SU-DHL-6 (cell line): Measurements from ENCODE around the gene HFM1.

Experiments used
- H2AFZ ChIP-seq: fragments of 200-600 bp; sonication (generic); 2 replicates; pipeline ENCODE4 v1.6.1; 2014; ENCODE audit warnings: low read depth, mild to moderate bottlenecking, moderate library complexity, mixed read lengths, antibody characterized with exemption, low read length; ENCODE audit not compliant: severe bottlenecking
- H3F3A ChIP-seq: fragments of 200-600 bp; shearing (Covaris generic); 2 replicates; pipeline ENCODE4 v1.6.0; 2016; ENCODE audit warnings: antibody characterized with exemption, mild to moderate bottlenecking; ENCODE audit not compliant: insufficient read depth
- H3K27ac ChIP-seq: fragments of 200-600 bp; sonication (generic); 2 replicates; pipeline ENCODE4 v1.5.1; 2016; ENCODE audit warnings: low read depth, mild to moderate bottlenecking, low read length, moderate library complexity, mixed read lengths
- H3K27me3 ChIP-seq: fragments of 200-600 bp; sonication (generic), shearing (Covaris generic); 2 replicates; pipeline ENCODE4 v1.6.0; 2014; ENCODE audit warnings: mild to moderate bottlenecking, low read length
- H3K36me3 ChIP-seq: fragments of 200-600 bp; sonication (generic); 2 replicates; pipeline ENCODE4 v1.6.1; 2014; ENCODE audit warnings: mild to moderate bottlenecking, low read length, mixed read lengths
- H3K4me2 ChIP-seq: fragments of 300-600, 200-600 bp; shearing (Covaris generic), sonication (generic); 2 replicates; pipeline ENCODE4 v1.6.0; 2014; ENCODE audit warnings: low read length, low read depth, mild to moderate bottlenecking; ENCODE audit not compliant: poor library complexity, severe bottlenecking
- H3K4me3 ChIP-seq: fragments of 200-600 bp; sonication (generic); 2 replicates; pipeline ENCODE4 v1.5.1; 2014; ENCODE audit warnings: antibody characterized with exemption, low read length, mild to moderate bottlenecking, mixed read lengths; ENCODE audit not compliant: insufficient read depth, poor library complexity, severe bottlenecking
- H3K79me2 ChIP-seq: fragments of 200-600 bp; sonication (generic); 2 replicates; pipeline ENCODE4 v1.6.1; 2014; ENCODE audit warnings: mild to moderate bottlenecking, low read length, moderate library complexity; ENCODE audit not compliant: insufficient read depth
- H3K9ac ChIP-seq: fragments of 200-600 bp; sonication (generic); 2 replicates; pipeline ENCODE4 v1.7.0; 2014; ENCODE audit warnings: mild to moderate bottlenecking, low read length
- H3K9me2 ChIP-seq: fragments of 200-600 bp; sonication (generic); replicated peaks from 2 replicates; pipeline ENCODE4 v1.6.1; 2014; ENCODE audit warnings: low read length; ENCODE audit not compliant: insufficient read depth
- H3K9me3 ChIP-seq: fragments of 200-600 bp; sonication (generic); 2 replicates; pipeline ENCODE4 v1.6.1; 2014; ENCODE audit warnings: low read length, mixed read lengths; ENCODE audit not compliant: insufficient read depth
- H4K20me1 ChIP-seq: fragments of 200-600 bp; sonication (generic); 2 replicates; pipeline ENCODE4 v1.6.1; 2014; ENCODE audit warnings: low read depth, mild to moderate bottlenecking, antibody characterized with exemption, low read length, moderate library complexity, mixed read lengths
- CTCF ChIP-seq: fragments of 200-600 bp; sonication (generic); IDR thresholded peaks from one replicate; pipeline ENCODE4 v1.5.1; 2017; ENCODE audit warnings: antibody characterized with exemption, mild to moderate bottlenecking, low read length, moderate library complexity; ENCODE audit not compliant: insufficient read depth, poor library complexity, severe bottlenecking
- EZH2phosphoT487 ChIP-seq: fragments of 200-600 bp; sonication (generic), shearing (Covaris generic); conservative IDR thresholded peaks from 2 replicates; pipeline ENCODE4 v1.6.1; 2018; ENCODE audit warnings: mild to moderate bottlenecking, antibody characterized with exemption, low read length, moderate library complexity, mixed read lengths

HFM1 gene

GRCh38 chr1:91335603-91336002, 69.0 kb downstream of the HFM1 start:
- no peaks in the 10 kb centered on the region for H3K9me3 ChIP-seq
- no peaks in the 10 kb centered on the region for H3K9me2 ChIP-seq
- H3K27me3 ChIP-seq = no peaks in the 10 kb centered on the region
- H3K4me2 ChIP-seq = no peak overlapping the region
- TF ChIP-seq CTCF (no peak), EZH2phosphoT487 (no peak)
- no peaks in the 10 kb centered on the region for H3K79me2 ChIP-seq
- no peaks in the 10 kb centered on the region for H4K20me1 ChIP-seq
- H3K27ac ChIP-seq = no peak overlapping the region
- no peaks in the 10 kb centered on the region for H3K36me3 ChIP-seq
- no peak overlapping the region for H2AFZ ChIP-seq
- H3F3A ChIP-seq = no peaks in the 10 kb centered on the region
- H3K9ac ChIP-seq = no peak overlapping the region
- H3K4me3 ChIP-seq = no peak overlapping the region

- TF ChIP-seq EZH2phosphoT487 = no peak
- no peak for TF ChIP-seq CTCF
- no peak overlapping the region for H3K9ac ChIP-seq
- H3K4me3 ChIP-seq = no peak overlapping the region
- H3K79me2 ChIP-seq = no peaks in the 10 kb centered on the region
- H3K9me2 ChIP-seq = no peaks in the 10 kb centered on the region
- no peak overlapping the region for H3K27ac ChIP-seq
- H3F3A ChIP-seq = no peaks in the 10 kb centered on the region
- no peak overlapping the region for H2AFZ ChIP-seq
- no peaks in the 10 kb centered on the region for H4K20me1 ChIP-seq
- no peaks in the 10 kb centered on the region for H3K9me3 ChIP-seq
- no peak overlapping the region for H3K4me2 ChIP-seq
- no peaks in the 10 kb centered on the region for H3K27me3 ChIP-seq
- H3K36me3 ChIP-seq = no peaks in the 10 kb centered on the region
These were observed 69.8 kb downstream of the HFM1 start for GRCh38 chr1:91334856-91335255.

DNA sequence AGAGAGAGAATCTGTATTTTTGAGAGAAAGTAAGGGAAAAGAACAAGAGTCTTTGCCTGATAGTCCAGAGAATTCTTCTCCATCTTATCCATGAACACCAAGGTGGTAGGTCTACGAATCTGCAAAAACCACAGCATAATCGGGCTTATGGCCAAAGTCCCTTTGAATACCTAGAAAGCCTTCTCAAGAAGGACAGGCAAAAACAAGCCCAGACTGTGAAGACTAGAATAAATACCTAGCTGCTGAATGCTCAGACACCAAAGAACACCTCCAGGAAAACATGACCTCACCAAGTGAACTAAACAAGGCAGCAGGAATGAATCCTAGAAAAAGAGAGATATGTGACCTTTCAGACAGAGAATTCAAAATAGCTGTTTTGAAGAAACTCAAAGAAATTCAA, 79.2 kb downstream of the HFM1 start:
- Histone ChIP-seq H3K36me3 (no peaks in the 10 kb centered on the region), H3K27me3 (no peaks in the 10 kb centered on the region), H3K4me3 (no peak overlapping the region), H3F3A (no peaks in the 10 kb centered on the region), H3K9me2 (no peaks in the 10 kb centered on the region), H2AFZ (no peak overlapping the region), H3K9ac (no peak overlapping the region), H3K4me2 (no peak overlapping the region), H3K27ac (no peak overlapping the region), H3K9me3 (no peaks in the 10 kb centered on the region), H4K20me1 (no peaks in the 10 kb centered on the region), H3K79me2 (no peaks in the 10 kb centered on the region)
- no peak for TF ChIP-seq EZH2phosphoT487

- TF ChIP-seq EZH2phosphoT487 (no peak), CTCF (no peak)
- H3K27me3 ChIP-seq = no peaks in the 10 kb centered on the region
- no peaks in the 10 kb centered on the region for H3K9me3 ChIP-seq
- no peak overlapping the region for H3K4me2 ChIP-seq
- H3F3A ChIP-seq = no peaks in the 10 kb centered on the region
- H3K27ac ChIP-seq = no peak overlapping the region
- no peaks in the 10 kb centered on the region for H3K36me3 ChIP-seq
- H4K20me1 ChIP-seq = no peaks in the 10 kb centered on the region
- H3K9me2 ChIP-seq = no peaks in the 10 kb centered on the region
- H3K4me3 ChIP-seq = no peak overlapping the region
- H3K79me2 ChIP-seq = no peaks in the 10 kb centered on the region
- no peak overlapping the region for H3K9ac ChIP-seq
- H2AFZ ChIP-seq = no peak overlapping the region
These were observed 90.0 kb downstream of the HFM1 start for GRCh38 chr1:91314643-91315042.
